ENCODE measurements around the gene CCDC85B. TPM values are rescaled to one million over a fixed set of nuclear protein-coding genes. Genes with fewer than 3 reads are reported as not detected.

CCDC85B gene
- polyA plus RNA-seq, 3 donors: 20.8 to 35.2 (median 24.4) TPM

GRCh38 chr11:65892661-65893317 lies 2.3 kb downstream of the CCDC85B start:
- Histone ChIP-seq H4K20me1 (ENCODE audit: insufficient read depth, low read length) (peaks cover 8% of the 10 kb centered on the region), H3K4me3 (replicated peaks in 1 of 3; ENCODE audit: low read depth in 2 of 3, low read length in 3 of 3) (peak overlapping the region in 1 of 3 experiments; percentile 75), H3K4me2 (replicated peaks; ENCODE audit: extremely low read depth, low read length, poor library complexity, severe bottlenecking) (peak overlapping the region; percentile 93), H2AFZ (ENCODE audit: insufficient read depth, low read depth, low read length, poor library complexity, severe bottlenecking) (no peak overlapping the region), H3K9me3 (replicated peaks in 1 of 2; ENCODE audit: control insufficient read depth in 1 of 2, insufficient read depth in 1 of 2, low read length in 2 of 2) (no peaks in the 10 kb centered on the region), H3K4me1 (ENCODE audit: control insufficient read depth in 1 of 2, insufficient read depth in 2 of 2, low read length in 2 of 2) (peaks cover 59 to 68% of the 10 kb centered on the region in 2 donors), H3K27me3 (ENCODE audit: control insufficient read depth in 2 of 2, insufficient read depth in 2 of 2, low read length in 2 of 2) (no peaks in the 10 kb centered on the region), H3K27ac (ENCODE audit: low read depth in 1 of 2, low read length in 2 of 2) (peak overlapping the region in 1 of 2 donors; percentile 82), H3K9ac (ENCODE audit: insufficient read depth, low read length, poor library complexity, severe bottlenecking) (no peak overlapping the region), H3K36me3 (replicated peaks in 1 of 2; ENCODE audit: control insufficient read depth in 1 of 2, insufficient read depth in 2 of 2, low read length in 2 of 2) (peaks cover 0 to 5% of the 10 kb centered on the region in 2 donors), H3K79me2 (ENCODE audit: insufficient read depth, low read length) (peaks cover 40% of the 10 kb centered on the region)
- H3K4me1 Mint-ChIP-seq: peaks cover 52% of the 10 kb centered on the region
- H3K36me3 Mint-ChIP-seq: peaks cover 16 to 19% of the 10 kb centered on the region in 2 donors
- peak overlapping the region; percentile 78 to 89 for H3K4me3 Mint-ChIP-seq
- peaks cover 0 to 7% (median 0%) of the 10 kb centered on the region in 3 donors for H3K27me3 Mint-ChIP-seq (ENCODE audit: low read depth in 3 of 3)
- peak overlapping the region in 5 of 7 donors; percentile 65 to 94 (median 86) for H3K27ac Mint-ChIP-seq
- no peak for DNase-seq
- no peaks in the 10 kb centered on the region for H3K9me3 Mint-ChIP-seq
- WGBS (ENCODE audit: insufficient coverage): 68% methylated on average over 8 of the region's 10 CpGs
- no peak for TF ChIP-seq CTCF (IDR thresholded peaks at IDR 0.05)
- intact Hi-C loops (cut with micrococcal nuclease): no loop called here

- 3% methylated on average over 15 of the region's 16 CpGs for WGBS (ENCODE audit: insufficient coverage)
- intact Hi-C loops (cut with micrococcal nuclease): no loop called here
- Histone ChIP-seq H3K9me3 (replicated peaks in 1 of 2; ENCODE audit: control insufficient read depth in 1 of 2, insufficient read depth in 1 of 2, low read length in 2 of 2) (no peaks in the 10 kb centered on the region), H3K79me2 (ENCODE audit: insufficient read depth, low read length) (peaks cover 41% of the 10 kb centered on the region), H3K4me2 (replicated peaks; ENCODE audit: extremely low read depth, low read length, poor library complexity, severe bottlenecking) (peak overlapping the region; percentile 93), H2AFZ (ENCODE audit: insufficient read depth, low read depth, low read length, poor library complexity, severe bottlenecking) (peak overlapping the region; percentile 2), H3K27ac (ENCODE audit: low read depth in 1 of 2, low read length in 2 of 2) (peak overlapping the region; percentile 78 to 82), H4K20me1 (ENCODE audit: insufficient read depth, low read length) (peaks cover 8% of the 10 kb centered on the region), H3K36me3 (replicated peaks in 1 of 2; ENCODE audit: control insufficient read depth in 1 of 2, insufficient read depth in 2 of 2, low read length in 2 of 2) (peaks cover 0 to 5% of the 10 kb centered on the region in 2 donors), H3K9ac (ENCODE audit: insufficient read depth, low read length, poor library complexity, severe bottlenecking) (peak overlapping the region; percentile 45), H3K4me3 (replicated peaks in 1 of 3; ENCODE audit: low read depth in 2 of 3, low read length in 3 of 3) (peak overlapping the region; percentile 22 to 75 (median 29)), H3K4me1 (ENCODE audit: control insufficient read depth in 1 of 2, insufficient read depth in 2 of 2, low read length in 2 of 2) (peaks cover 60 to 68% of the 10 kb centered on the region in 2 donors), H3K27me3 (ENCODE audit: control insufficient read depth in 2 of 2, insufficient read depth in 2 of 2, low read length in 2 of 2) (no peaks in the 10 kb centered on the region)
- H3K4me3 Mint-ChIP-seq: peak overlapping the region; percentile 76 to 89
- no peaks in the 10 kb centered on the region for H3K9me3 Mint-ChIP-seq
- DNase-seq: peak in 2 of 3 donors; percentile 58 to 65
- peaks cover 52% of the 10 kb centered on the region for H3K4me1 Mint-ChIP-seq
- peaks cover 0 to 7% (median 0%) of the 10 kb centered on the region in 3 donors for H3K27me3 Mint-ChIP-seq (ENCODE audit: low read depth in 3 of 3)
- peak overlapping the region; percentile 84 to 94 (median 92) for H3K27ac Mint-ChIP-seq
- peaks cover 16 to 19% of the 10 kb centered on the region in 2 donors for H3K36me3 Mint-ChIP-seq
- TF ChIP-seq CTCF (IDR thresholded peaks at IDR 0.05): no peak
These were observed 3.6 kb downstream of the CCDC85B start for GRCh38 chr11:65894034-65894591.
